HCT116 (cell line): ENCODE data around the gene PCSK2.

Experiments
- CTCF ChIP-seq, 3 experiments: fragments of 200-600 bp in 1 of 3; sonication (generic) in 1 of 3; IDR thresholded peaks in 2 of 3; conservative IDR thresholded peaks in 1 of 3; 2 replicates each; pipeline ENCODE4 v1.5.1; 2012 to 2017; ENCODE audit warnings: low read depth in 2 of 3, low read length in 2 of 3, antibody characterized with exemption in 1 of 3, borderline replicate concordance in 1 of 3, control low read depth in 1 of 3, mild to moderate bottlenecking in 1 of 3, mixed read lengths in 1 of 3, mixed run types in 1 of 3, moderate library complexity in 1 of 3; ENCODE audit not compliant: insufficient read depth in 1 of 3
- EZH2 ChIP-seq: fragments of 200-600 bp; sonication (generic); IDR thresholded peaks from 2 replicates; pipeline ENCODE4 v1.6.1; 2017; ENCODE audit warnings: antibody characterized with exemption, mixed run types
- JUND ChIP-seq: IDR thresholded peaks from 2 replicates; pipeline ENCODE4 v1.6.1; 2012
- POLR2A ChIP-seq: IDR thresholded peaks from 2 replicates; pipeline ENCODE4 v1.7.0; 2011; ENCODE audit warnings: borderline replicate concordance; ENCODE audit not compliant: insufficient read depth, insufficient read length; ENCODE audit errors: extremely low read depth
- POLR2AphosphoS5 ChIP-seq: IDR thresholded peaks from 2 replicates; pipeline ENCODE4 v1.6.1; 2011; ENCODE audit warnings: mild to moderate bottlenecking, low read depth, low read length, moderate library complexity
- RAD21 ChIP-seq: IDR thresholded peaks from 2 replicates; pipeline ENCODE4 v1.6.1; 2012; ENCODE audit warnings: low read depth, mild to moderate bottlenecking
- REST ChIP-seq: IDR thresholded peaks from 2 replicates; pipeline ENCODE4 v1.6.1; 2012; ENCODE audit warnings: low read depth
- SP1 ChIP-seq: IDR thresholded peaks from 2 replicates; pipeline ENCODE4 v1.6.1; 2012; ENCODE audit warnings: low read depth
- TCF7L2 ChIP-seq: IDR thresholded peaks from 2 replicates; pipeline ENCODE4 v1.7.0; 2011; ENCODE audit warnings: borderline replicate concordance, inconsistent platforms; ENCODE audit not compliant: insufficient read depth, insufficient read length; ENCODE audit errors: extremely low read depth
- ZFX ChIP-seq: fragments of 450-650 bp; IDR thresholded peaks from 2 replicates; pipeline ENCODE4 v1.6.1; 2017
- ZNF274 ChIP-seq: fragments of 200-500 bp; sonication (Bioruptor generic); IDR thresholded peaks from 2 replicates; pipeline ENCODE4 v1.6.1; 2014; ENCODE audit warnings: mild to moderate bottlenecking, low read depth, low read length, inconsistent platforms

- TF ChIP-seq ZFX (no peak), ZNF274 (no peak), CTCF (IDR thresholded peaks at IDR 0.05 in 2 of 3, conservative IDR thresholded peaks at IDR 0.05 in 1 of 3; ENCODE audit: borderline replicate concordance in 1 of 3, insufficient read depth in 1 of 3, low read depth in 2 of 3, low read length in 2 of 3) (peak; percentile 14 to 54 (median 30); a peak in 3 of 6 replicates), SP1 (no peak), POLR2A (no peak), POLR2AphosphoS5 (no peak), RAD21 (peak; percentile 39), REST (no peak), EZH2 (no peak), JUND (no peak), TCF7L2 (no peak)
Measured at GRCh38 chr20:17442588-17442987, 215.7 kb downstream of the PCSK2 start.
